IMR-90 (cell line): Measurements from ENCODE around the gene SIRPD. TPM values are rescaled to one million over a fixed set of nuclear protein-coding genes. Genes with fewer than 3 reads are reported as not detected.

Source experiments
- ATAC-seq: fragments of 200-7000 bp; cut with Tn5 transposase; 2 replicates; pipeline ENCODE4 v1.9.1; 2020; ENCODE audit warnings: low read depth, mild to moderate bottlenecking, moderate library complexity
- BruUV-seq: library from RNA; stranded (reverse); fragments of 400-500 nt; replicated peaks from 2 replicates; lab custom pipeline; 2021; lab: Mats Ljungman, UMichigan
- CTCF ChIA-PET: fragments of 300-600 bp; formaldehyde crosslinking; extraction: SDS; loops from one replicate; lab custom pipeline; 2021; ENCODE audit warnings: antibody characterized with exemption; lab: Yijun Ruan, JAX
- POLR2A ChIA-PET: fragments of 300-600 bp; sonication (Branson Sonifier 250); formaldehyde crosslinking; loops from one replicate; lab custom pipeline; 2022; ENCODE audit warnings: antibody characterized with exemption; ENCODE audit not compliant: unreplicated experiment; lab: Charles Lee
- DNase-seq: peaks from one replicate; pipeline ENCODE4 v3.0.0; 2013
- H2AFZ ChIP-seq: replicated peaks from 2 replicates; pipeline ENCODE3; 2013; ENCODE audit warnings: low read length, mild to moderate bottlenecking; ENCODE audit not compliant: poor library complexity
- H2AK5ac ChIP-seq: 2 replicates; pipeline ENCODE4 v1.6.1; 2013; ENCODE audit warnings: low read depth, low read length, inconsistent platforms
- H2AK9ac ChIP-seq: replicated peaks from 2 replicates; pipeline ENCODE3; 2013; ENCODE audit warnings: mild to moderate bottlenecking, low read depth, low read length, moderate library complexity; ENCODE audit not compliant: poor library complexity
- H2BK120ac ChIP-seq: 2 replicates; pipeline ENCODE4 v1.6.1; 2013; ENCODE audit warnings: low read depth, low read length, inconsistent platforms
- H2BK15ac ChIP-seq: 3 replicates; pipeline ENCODE4 v1.6.1; 2013; ENCODE audit warnings: low read depth, low read length, inconsistent platforms
- H2BK20ac ChIP-seq: 2 replicates; pipeline ENCODE4 v1.6.1; 2013; ENCODE audit warnings: low read depth, mild to moderate bottlenecking, inconsistent platforms, low read length, moderate library complexity
- H2BK5ac ChIP-seq: 2 replicates; pipeline ENCODE4 v1.6.1; 2013; ENCODE audit warnings: mild to moderate bottlenecking, low read depth, low read length, inconsistent platforms; ENCODE audit not compliant: poor library complexity, severe bottlenecking
- H3K14ac ChIP-seq: replicated peaks from 2 replicates; pipeline ENCODE4 v1.6.1; 2013; ENCODE audit warnings: low read depth, low read length, inconsistent platforms
- H3K18ac ChIP-seq: 2 replicates; pipeline ENCODE4 v1.6.1; 2013; ENCODE audit warnings: low read depth, low read length, control low read depth
- H3K23ac ChIP-seq: 2 replicates; pipeline ENCODE4 v1.6.1; 2013; ENCODE audit warnings: low read depth, low read length, inconsistent platforms
- H3K27ac ChIP-seq: 2 replicates; pipeline ENCODE4 v1.5.1; 2013; ENCODE audit warnings: mild to moderate bottlenecking, control low read depth, low read length; ENCODE audit not compliant: insufficient read depth
- H3K27me3 ChIP-seq: 2 replicates; pipeline ENCODE4 v1.6.1; 2013; ENCODE audit warnings: low read length; ENCODE audit not compliant: control insufficient read depth, insufficient read depth
- H3K36me3 ChIP-seq: 2 replicates; pipeline ENCODE4 v1.6.1; 2013; ENCODE audit warnings: low read length, mixed read lengths; ENCODE audit not compliant: control insufficient read depth, insufficient read depth
- H3K4ac ChIP-seq: 2 replicates; pipeline ENCODE4 v1.6.1; 2013; ENCODE audit warnings: low read depth, low read length, inconsistent platforms
- H3K4me1 ChIP-seq: 2 replicates; pipeline ENCODE4 v1.6.1; 2013; ENCODE audit warnings: low read length, mixed read lengths; ENCODE audit not compliant: control insufficient read depth, insufficient read depth
- H3K4me2 ChIP-seq: 2 replicates; pipeline ENCODE4 v1.6.1; 2013; ENCODE audit warnings: low read depth, mild to moderate bottlenecking, control low read depth, low read length, moderate library complexity
- H3K4me3 ChIP-seq: 2 replicates; pipeline ENCODE4 v1.5.1; 2013; ENCODE audit warnings: low read depth, mild to moderate bottlenecking, control low read depth, low read length, moderate library complexity; ENCODE audit not compliant: insufficient read depth
- H3K56ac ChIP-seq: 2 replicates; pipeline ENCODE4 v1.6.1; 2013; ENCODE audit warnings: low read length, inconsistent platforms; ENCODE audit not compliant: insufficient read depth; ENCODE audit errors: extremely low read depth
- H3K79me1 ChIP-seq, 2 experiments: 2 replicates each; pipeline ENCODE4 v1.6.1; 2013; ENCODE audit warnings: low read length in 2 of 2, inconsistent platforms in 1 of 2, low read depth in 1 of 2
- H3K9ac ChIP-seq: 2 replicates; pipeline ENCODE4 v1.6.1; 2013; ENCODE audit warnings: low read depth, low read length, control low read depth
- H3K9me1 ChIP-seq: 2 replicates; pipeline ENCODE4 v1.6.1; 2013; ENCODE audit warnings: low read length, inconsistent platforms; ENCODE audit not compliant: insufficient read depth
- H3K9me3 ChIP-seq: 2 replicates; pipeline ENCODE4 v1.6.1; 2013; ENCODE audit warnings: low read length; ENCODE audit not compliant: control insufficient read depth, insufficient read depth
- H4K20me1 ChIP-seq: 2 replicates; pipeline ENCODE4 v1.6.1; 2013; ENCODE audit warnings: low read length, inconsistent platforms; ENCODE audit not compliant: insufficient read depth
- H4K5ac ChIP-seq: 2 replicates; pipeline ENCODE4 v1.6.1; 2013; ENCODE audit warnings: mild to moderate bottlenecking, low read depth, low read length, control low read depth
- H4K8ac ChIP-seq, 2 experiments: 2 replicates each; pipeline ENCODE4 v1.6.1; 2013; ENCODE audit warnings: low read depth in 2 of 2, low read length in 2 of 2, control low read depth in 1 of 2, inconsistent platforms in 1 of 2
- H4K91ac ChIP-seq: 2 replicates; pipeline ENCODE4 v1.6.1; 2013; ENCODE audit warnings: low read depth, low read length, inconsistent platforms; ENCODE audit not compliant: insufficient read depth
- USF2 ChIP-seq: fragments of 150-350 bp; IDR thresholded peaks from 2 replicates; pipeline ENCODE4 v1.6.1; 2017; ENCODE audit warnings: mild to moderate bottlenecking, antibody characterized with exemption, low read length, low read depth
- WGBS, 2 experiments: methylation state at CpG; one replicate each; pipeline versions ENCODE4 v1.1.5 to v1.1.7; 2013; ENCODE audit warnings: missing lambda C conversion rate in 2 of 2; ENCODE audit not compliant: insufficient read length in 1 of 2; ENCODE audit errors: extremely low coverage in 2 of 2; 5-methylcytosine and 5-hydroxymethylcytosine counted together
- dilution Hi-C: fragments of 300-500 bp; cut with HindIII; formaldehyde crosslinking; loops from one replicate; pipeline ENCODE4 v1.14.3; 2018; ENCODE audit warnings: low sequenced_read_pairs; ENCODE audit not compliant: unreplicated experiment
- in situ Hi-C: fragments of 300-500 bp; cut with MboI; formaldehyde crosslinking; loops from 3 replicates; pipeline ENCODE4 v1.14.3; 2019; ENCODE audit warnings: low sequenced_read_pairs, inconsistent platforms, mixed read lengths
- intact Hi-C: fragments of 100-400 bp; cut with micrococcal nuclease; formaldehyde crosslinking; loops from 2 replicates; pipeline ENCODE4 v1.10.0; 2022
- polyA plus RNA-seq, 3 experiments: library from polyadenylated mRNA; depleted of rRNA; stranded (reverse); fragments of >200 nt; gene quantifications; 2 replicates each; pipeline ENCODE4 v1.2.3, GENCODE V29; 2012; ENCODE audit warnings: low replicate concordance in 1 of 3
- total RNA-seq: library from RNA; depleted of rRNA; stranded (reverse); fragments of >200 nt; gene quantifications from 2 replicates; pipeline ENCODE4 v1.2.3, GENCODE V29; 2012

Gene SIRPD
- total and polyA plus RNA-seq, 2 of the 4 experiments (the other 2 are of a cell fraction), result not detected

- H3K27me3 ChIP-seq, result peaks cover 3% of the 10 kb centered on the region; the same call in 1 of the 2 replicates
- dilution Hi-C loops (no loop called here), intact Hi-C loops (no loop called here), in situ Hi-C loops (no loop called here)
- no peaks in the 10 kb centered on the region for H4K20me1 ChIP-seq
- no peak overlapping the region for H3K14ac ChIP-seq
- BruUV-seq, result no TSS peak
- H2AFZ ChIP-seq, result no peak overlapping the region
- ChIA-PET CTCF (no interaction called here), POLR2A (no interaction called here)
- no peaks in the 10 kb centered on the region for H3K9me1 ChIP-seq
- ATAC-seq (no peak), DNase-seq (no peak)
- no peak overlapping the region for H3K56ac ChIP-seq
- H2BK5ac ChIP-seq, result no peak overlapping the region
- no peak overlapping the region for H2BK20ac ChIP-seq
- no peak overlapping the region for H3K23ac ChIP-seq
- no peak overlapping the region for H3K18ac ChIP-seq
- no peak overlapping the region for H2BK120ac ChIP-seq
- H3K9me3 ChIP-seq, result no peaks in the 10 kb centered on the region
- H4K5ac ChIP-seq, result no peak overlapping the region
- no peaks in the 10 kb centered on the region for H3K4me1 ChIP-seq
- no peaks in the 10 kb centered on the region for H3K36me3 ChIP-seq
- H3K4me2 ChIP-seq, result no peak overlapping the region
- H3K79me1 ChIP-seq, result no peaks in the 10 kb centered on the region
- no peak overlapping the region for H4K91ac ChIP-seq
- no peak overlapping the region for H2AK9ac ChIP-seq
- no CpG with 5 or more reads among the region's 5 CpGs for WGBS, 2 experiments
- no peak overlapping the region for H3K4ac ChIP-seq
- no peak overlapping the region for H4K8ac ChIP-seq
- no peak overlapping the region for H3K27ac ChIP-seq
- TF ChIP-seq USF2, result no peak
- no peak overlapping the region for H2AK5ac ChIP-seq
- no peak overlapping the region for H3K4me3 ChIP-seq
- no peak overlapping the region for H2BK15ac ChIP-seq
- H3K9ac ChIP-seq, result no peak overlapping the region
These were observed 21.9 kb downstream of the SIRPD start for GRCh38 chr20:1535420-1536175.
